DLD1 (cell line): ENCODE measurements around the gene SEMA7A.

Experiments used
- in situ Hi-C: cut with HindIII; loops from 2 replicates; pipeline ENCODE4 v1.10.0; 2017; ENCODE audit warnings: low sequenced_read_pairs

SEMA7A gene

GRCh38 chr15:74402873-74403587, 30.7 kb downstream of the SEMA7A start:
- in situ Hi-C loops = no loop called here

- in situ Hi-C loops = no loop called here
Observed at GRCh38 chr15:74402337-74402841, 31.4 kb downstream of the SEMA7A start.

DNA sequence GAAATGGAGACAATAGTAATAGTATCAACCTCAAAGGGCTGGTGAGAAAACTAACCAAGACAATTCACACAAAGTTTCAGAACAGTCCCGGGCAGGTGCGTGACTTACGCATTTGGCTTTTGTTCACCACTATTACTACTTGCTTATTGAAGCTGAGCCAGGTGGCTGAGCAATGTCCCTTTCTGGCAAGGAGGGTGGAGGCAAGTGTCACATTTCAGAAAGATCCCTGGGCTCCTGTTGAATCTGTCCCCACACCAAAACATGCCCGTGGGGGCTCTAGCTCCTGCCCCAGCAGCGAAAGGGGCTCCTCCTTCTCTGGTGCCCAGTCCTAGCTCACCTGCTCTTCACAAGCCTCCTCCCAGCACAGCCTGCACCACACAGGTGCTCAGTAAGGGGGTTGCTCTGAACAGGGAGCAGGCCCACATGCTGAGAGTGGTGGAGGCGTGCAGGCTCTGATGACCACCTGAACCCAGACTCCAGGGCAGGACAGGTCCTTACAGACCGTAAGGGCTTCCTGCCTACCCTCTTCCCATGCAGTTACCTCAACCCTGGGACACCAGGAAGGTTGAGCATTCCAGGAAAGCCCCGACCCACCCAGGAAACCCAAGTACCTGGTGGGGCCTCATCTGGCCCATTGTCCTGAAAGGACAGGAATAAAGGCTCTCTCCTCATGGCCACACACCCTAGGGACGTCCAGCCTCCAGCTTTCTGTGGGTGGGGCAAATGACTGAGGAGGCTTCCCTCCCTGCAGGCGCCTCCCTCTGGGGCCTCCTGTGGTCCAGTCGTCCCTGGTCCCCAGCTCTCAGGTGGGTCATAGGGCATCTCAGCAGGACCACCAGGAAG, 32.6 kb downstream of the SEMA7A start:
- in situ Hi-C loops = no loop called here

- in situ Hi-C loops = no loop called here
Observed at GRCh38 chr15:74400313-74400860, 33.4 kb downstream of the SEMA7A start.

GRCh38 chr15:74399511-74400312, 34.0 kb downstream of the SEMA7A start:
- in situ Hi-C loops = no loop called here

GRCh38 chr15:74399100-74399499, 34.7 kb downstream of the SEMA7A start:
- in situ Hi-C loops = no loop called here

DNA sequence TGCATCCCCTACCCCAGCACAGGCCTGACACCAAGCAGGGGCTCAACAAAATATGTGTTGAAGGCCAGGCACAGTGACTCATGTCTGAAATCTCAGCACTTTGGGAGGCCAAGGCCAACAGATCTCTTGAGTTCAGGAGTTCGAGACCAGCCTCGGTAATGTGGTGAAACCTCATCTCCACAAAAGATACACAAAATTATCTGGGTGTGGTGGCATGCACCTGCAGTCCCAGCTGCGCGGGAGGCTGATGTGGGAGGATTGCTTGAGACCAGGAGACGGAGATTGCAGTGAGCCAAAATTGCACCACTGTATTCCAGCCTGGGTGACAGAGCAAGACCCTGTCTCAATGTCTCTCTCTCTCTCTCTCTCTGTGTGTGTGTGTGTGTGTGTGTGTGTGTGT, 35.6 kb downstream of the SEMA7A start:
- in situ Hi-C loops = no loop called here

- in situ Hi-C loops = no loop called here
Observed at GRCh38 chr15:74397239-74398068, 36.3 kb downstream of the SEMA7A start.

GRCh38 chr15:74396445-74397238, 37.1 kb downstream of the SEMA7A start:
- in situ Hi-C loops = no loop called here

GRCh38 chr15:74396146-74396438, 37.7 kb downstream of the SEMA7A start:
- in situ Hi-C loops = no loop called here

DNA sequence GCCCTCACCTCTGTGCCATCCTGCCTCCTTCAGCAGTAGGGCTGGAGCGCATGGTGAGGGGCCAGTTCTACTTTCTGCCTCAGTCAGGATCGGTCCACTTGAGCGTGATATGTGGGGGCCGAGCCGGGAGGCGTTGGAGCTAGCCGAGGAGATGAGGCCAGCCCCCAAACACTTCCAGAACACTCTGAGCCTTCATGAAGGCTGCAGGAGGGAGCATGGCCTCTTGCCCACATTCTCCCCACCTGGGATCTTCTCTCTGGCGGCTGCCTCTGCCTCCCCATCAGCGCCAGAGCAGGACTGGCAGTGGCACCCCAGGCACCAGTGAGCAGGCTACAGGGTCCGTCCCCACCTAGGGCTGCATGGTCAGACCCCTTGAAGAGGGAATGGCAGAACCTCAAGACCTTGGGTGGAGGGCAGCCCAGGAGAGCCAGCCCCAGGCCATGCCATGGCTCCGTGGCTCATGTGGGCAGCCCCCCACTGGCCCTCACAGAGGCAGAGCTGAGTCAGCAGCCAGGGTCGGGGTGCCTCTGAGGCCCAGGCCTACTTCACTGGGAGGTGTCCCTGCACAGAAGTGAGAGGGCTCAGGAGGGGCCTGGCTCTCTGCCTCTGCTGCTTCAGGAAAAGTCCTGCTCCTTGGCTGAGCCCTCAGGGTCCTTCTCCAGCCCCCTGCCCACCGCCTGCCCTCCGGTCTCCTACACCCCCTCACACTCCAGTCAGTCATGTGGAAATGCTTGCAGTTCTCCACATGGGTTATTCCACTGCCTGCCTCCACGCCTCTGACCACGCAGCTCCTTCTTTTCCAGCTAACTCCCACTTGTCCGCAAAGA, 38.2 kb downstream of the SEMA7A start:
- in situ Hi-C loops = no loop called here

- in situ Hi-C loops = no loop called here
Observed at GRCh38 chr15:74394090-74394846, 39.5 kb downstream of the SEMA7A start.

DNA sequence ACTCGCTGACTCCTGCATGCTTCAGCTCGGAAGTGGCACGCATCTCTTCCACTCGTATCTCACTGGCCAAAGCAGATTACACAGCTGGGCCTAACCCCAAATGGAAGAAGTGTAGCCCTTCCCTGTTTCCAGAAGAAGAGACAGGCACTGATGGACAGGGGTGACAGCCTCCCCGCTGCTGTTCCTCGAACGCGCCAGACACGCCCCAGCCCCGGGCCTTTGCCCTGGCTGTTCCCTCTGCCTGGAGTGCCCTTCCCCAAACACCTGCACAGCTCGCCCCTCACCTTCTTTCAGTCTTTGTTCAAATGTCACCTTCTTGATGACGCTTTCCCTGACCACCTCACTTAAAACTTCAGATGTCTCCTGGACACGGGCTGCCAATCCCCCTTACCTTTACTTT, 40.3 kb downstream of the SEMA7A start:
- in situ Hi-C loops = no loop called here

DNA sequence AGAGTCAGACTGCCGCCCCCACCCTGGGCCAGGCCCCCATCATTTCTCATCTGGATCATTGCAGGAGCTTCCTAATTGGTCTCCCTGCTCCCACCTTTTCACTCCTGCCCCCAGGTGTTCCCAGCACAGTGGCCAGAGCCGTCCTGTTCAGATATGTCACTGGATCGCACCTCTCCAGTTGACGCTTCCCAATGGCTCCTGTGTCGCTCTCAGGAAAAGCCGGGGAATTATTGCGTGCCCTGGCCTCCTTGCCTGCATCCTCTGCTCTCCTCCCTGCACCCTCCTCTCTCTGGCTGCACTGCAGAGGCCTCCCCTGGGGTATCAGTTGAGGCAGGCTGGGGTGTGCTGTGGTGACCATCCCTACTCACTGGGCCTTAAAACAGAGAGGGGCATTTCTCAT, 40.9 kb downstream of the SEMA7A start:
- in situ Hi-C loops = no loop called here

GRCh38 chr15:74392451-74392830, 41.3 kb downstream of the SEMA7A start:
- in situ Hi-C loops = no loop called here

DNA sequence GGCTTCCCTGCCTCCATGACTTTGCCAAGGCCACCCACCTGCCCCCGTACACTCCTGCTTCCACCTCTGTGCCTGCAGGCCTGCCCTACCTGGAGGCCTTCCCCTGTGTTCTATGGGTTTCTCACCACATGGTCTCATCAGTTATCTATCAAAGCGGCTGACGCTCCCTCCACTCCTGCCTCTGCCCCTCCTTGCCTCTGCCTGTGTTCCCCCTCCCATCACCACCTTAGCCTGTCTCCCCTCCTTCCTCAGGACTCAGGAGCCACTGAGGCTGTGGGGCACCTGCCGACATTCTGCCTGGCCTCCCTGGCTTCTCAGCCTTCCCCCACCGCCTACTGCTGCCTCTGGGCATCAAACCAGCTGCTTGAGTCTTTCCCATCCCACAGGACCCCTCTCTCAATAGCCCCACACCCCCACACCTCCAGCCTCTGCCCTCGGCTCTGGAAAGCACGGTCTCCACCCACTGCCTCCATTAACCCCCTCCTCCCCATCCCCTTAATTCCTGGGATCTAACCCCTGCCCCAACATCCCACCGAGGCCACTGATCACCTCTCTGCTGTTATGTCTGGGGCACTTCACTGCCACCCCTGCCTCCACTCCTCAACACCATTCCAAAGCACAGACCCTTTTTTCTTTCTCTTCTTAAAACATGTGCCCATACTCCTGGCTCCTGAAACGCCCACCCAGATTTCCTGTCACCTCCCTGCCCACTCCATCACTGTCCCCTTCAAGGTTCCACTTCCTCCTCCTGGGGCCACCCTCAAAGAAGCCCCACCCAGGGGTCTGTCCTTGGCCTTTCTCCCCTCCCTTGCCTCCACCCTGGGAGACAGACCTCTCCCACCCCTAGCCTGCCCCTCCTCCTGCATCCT, 41.9 kb downstream of the SEMA7A start:
- in situ Hi-C loops = no loop called here
